GM19328 (cell line): ENCODE results near the gene ANKRD52.
"Not testable (repeated sequence)": the region's sequence is repeated elsewhere in the genome, so short reads cannot be mapped to it uniquely, and the experiment has no call there.

Experiments
- ATAC-seq: cut with Tn5 transposase; IDR thresholded peaks from one replicate; pipeline ENCODE4 v1.9.1; 2021; ENCODE audit warnings: mild to moderate bottlenecking, moderate library complexity; ENCODE audit not compliant: unreplicated experiment

ANKRD52 gene

GRCh38 chr12:56258068-56258819 lies at the start of gene ANKRD52:
Gene ANKRD52, minus strand, starts transcription at chr12:56258384. Its CDS starts 115 bp downstream, at chr12:56258269.
- peak; percentile 92 for ATAC-seq

GRCh38 chr12:56307221-56307965 lies 49.2 kb upstream of the ANKRD52 start:
- ATAC-seq = no peak

DNA sequence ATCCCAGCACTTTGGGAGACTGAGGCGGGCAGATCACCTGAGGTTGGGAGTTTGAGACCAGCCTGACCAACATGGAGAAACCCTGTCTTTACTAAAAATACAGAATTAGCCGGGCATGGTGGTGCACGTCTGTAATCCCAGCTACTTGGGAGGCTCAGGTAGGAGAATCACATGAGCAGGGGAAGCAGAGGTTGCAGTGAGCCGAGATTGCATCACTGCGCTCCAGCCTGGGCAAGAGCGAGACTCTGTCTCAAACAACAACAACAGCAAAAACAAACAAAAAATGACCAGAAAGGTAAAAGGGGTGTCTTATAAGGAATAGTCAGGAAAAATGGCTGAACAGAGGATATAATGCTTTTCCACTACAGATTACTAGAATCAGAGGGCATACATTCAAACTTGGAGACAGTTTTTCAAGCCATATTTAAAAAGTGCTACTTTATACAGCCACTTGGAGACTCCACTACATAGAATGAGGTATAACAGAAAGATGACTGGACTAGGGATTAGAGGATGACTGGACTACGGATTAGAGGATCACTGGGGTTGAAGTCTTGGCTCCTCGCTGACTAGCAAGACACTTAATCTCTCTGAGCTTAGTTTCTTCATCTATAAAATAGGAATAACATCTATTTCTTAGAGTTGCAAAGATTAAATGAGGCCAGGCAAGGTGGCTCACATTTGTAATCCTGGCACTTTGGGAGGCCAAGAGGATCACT lies 46.8 kb upstream of the ANKRD52 start:
- ATAC-seq = no peak

DNA sequence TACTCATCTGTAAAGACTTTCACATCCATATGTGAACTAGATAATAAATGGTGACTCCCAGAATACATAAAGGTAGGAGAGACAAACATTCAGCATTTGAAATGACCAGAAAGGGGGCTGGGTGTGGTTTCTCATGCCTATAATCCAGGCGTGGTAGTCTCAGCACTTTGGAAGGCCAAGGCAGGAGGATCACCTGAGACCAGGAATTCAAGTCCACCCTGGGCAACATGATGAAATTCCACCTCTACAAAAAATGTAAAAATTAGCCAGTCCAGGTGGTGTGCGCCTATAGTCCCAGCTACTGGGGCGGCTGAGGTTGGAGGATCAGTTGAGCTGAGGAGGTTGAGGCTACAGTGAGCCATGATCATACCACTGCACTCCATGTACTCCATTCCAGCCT lies 46.1 kb upstream of the ANKRD52 start:
- ATAC-seq = no peak

- no peak for ATAC-seq
Observed at GRCh38 chr12:56300644-56301464, 42.7 kb upstream of the ANKRD52 start.

DNA sequence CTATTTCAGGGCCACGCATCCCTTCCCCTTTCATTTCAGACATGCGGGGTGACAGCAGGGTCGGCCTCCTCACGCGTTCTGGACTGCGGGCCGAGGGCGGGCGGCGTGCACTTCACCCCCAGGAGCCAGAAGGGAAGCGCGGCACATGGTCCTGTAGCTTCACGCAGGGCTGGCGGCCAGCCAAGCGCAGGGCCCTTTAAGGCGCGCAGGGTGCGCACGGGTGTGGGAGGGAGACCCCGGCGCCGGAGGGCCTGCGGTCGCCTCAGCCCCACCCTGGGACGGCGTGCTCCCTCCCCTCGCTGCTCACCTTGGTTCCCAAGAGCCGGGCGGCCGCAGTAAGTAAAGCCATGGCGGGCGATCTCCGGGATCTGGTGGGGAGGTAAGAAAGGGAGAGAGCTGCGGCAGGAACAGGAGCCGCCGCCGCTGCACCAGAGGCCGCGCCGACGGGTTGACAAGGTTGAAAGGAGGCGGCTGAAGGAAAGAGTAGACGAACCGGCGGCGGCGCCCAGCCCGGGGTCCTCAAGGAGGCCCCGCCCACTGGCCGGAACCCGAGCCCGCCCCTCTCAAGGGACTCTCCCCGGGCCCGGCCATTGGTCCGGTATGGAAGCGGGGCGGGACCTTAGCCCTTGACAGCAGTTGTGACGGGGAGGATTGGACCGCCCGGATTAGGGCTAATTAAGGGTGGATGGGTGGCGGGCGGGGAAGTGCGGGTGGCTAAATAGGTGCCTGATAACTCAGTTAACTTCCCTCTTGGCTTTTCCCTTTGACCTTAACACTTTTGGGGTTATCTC lies 41.9 kb upstream of the ANKRD52 start, which contains the start of gene CS:
TSS of gene CS (minus strand) at position 478 of the 791 bp plus-strand sequence. CDS start at position 349, 129 bp downstream.
- peak; percentile 96 for ATAC-seq

DNA sequence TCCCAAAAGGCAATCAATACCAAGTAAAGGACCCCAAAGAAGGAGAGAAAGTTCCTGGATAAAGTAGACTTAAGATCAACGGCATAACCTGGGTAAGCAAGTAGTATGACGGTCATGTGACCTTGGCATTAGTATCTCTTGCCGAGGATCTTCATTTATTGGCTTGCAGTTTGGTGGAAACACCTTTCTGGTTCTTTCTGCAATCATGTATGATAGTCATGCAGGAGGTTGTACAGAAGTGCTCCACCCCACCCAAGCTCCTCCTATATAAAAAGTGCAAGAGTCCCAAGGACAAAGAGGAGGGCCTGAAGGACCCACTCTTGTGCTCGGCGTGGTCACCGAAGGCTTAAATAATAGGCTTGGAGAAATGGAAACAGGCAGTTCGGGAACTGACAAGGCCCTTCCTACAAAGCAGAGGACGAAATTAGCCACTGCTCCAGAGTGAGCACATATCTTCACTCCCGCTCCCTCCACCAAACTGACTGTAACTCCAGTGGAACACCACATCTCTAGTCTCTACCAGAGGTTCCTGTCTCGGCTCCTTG lies 41.2 kb upstream of the ANKRD52 start:
- ATAC-seq = no peak

- ATAC-seq = no peak
Observed at GRCh38 chr12:56298828-56299227, 40.6 kb upstream of the ANKRD52 start.

- ATAC-seq = no peak
Observed at GRCh38 chr12:56297400-56297799, 39.2 kb upstream of the ANKRD52 start.

GRCh38 chr12:56296295-56296694 lies 38.1 kb upstream of the ANKRD52 start:
- ATAC-seq = no peak

- no peak for ATAC-seq
Observed at GRCh38 chr12:56293795-56294194, 35.6 kb upstream of the ANKRD52 start.

DNA sequence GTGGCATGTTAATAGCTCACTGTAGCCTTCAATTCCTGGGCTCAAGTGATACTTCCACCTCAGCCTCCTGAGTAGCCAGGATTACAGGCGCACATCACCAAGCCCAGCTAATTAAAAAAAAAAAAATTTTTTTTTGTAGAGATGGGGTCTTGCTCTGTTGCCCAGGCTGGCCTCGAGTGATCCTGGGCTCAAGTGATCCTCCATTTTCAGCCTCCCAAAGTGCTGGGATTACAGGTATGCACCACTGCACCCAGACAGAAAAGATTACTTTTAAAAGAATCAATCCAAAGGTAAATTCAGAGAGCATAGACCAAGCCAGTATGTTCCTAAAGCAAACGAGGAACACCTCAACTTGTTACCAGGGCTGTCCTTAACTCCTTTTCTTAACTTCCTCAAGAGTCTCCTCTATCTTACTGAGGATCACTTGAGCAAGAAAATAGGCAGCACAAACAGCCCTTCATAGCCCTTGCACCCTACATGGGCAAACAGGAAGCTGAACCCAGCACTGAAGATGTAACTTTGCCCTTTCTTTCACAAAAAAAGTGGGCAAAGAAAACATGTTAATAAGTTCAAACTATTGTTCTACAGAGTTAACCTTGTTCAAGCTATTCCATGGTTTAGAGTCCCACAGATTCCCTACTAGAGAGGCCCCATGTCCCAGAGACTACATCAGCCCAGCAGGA lies 30.7 kb upstream of the ANKRD52 start:
- ATAC-seq = no peak

DNA sequence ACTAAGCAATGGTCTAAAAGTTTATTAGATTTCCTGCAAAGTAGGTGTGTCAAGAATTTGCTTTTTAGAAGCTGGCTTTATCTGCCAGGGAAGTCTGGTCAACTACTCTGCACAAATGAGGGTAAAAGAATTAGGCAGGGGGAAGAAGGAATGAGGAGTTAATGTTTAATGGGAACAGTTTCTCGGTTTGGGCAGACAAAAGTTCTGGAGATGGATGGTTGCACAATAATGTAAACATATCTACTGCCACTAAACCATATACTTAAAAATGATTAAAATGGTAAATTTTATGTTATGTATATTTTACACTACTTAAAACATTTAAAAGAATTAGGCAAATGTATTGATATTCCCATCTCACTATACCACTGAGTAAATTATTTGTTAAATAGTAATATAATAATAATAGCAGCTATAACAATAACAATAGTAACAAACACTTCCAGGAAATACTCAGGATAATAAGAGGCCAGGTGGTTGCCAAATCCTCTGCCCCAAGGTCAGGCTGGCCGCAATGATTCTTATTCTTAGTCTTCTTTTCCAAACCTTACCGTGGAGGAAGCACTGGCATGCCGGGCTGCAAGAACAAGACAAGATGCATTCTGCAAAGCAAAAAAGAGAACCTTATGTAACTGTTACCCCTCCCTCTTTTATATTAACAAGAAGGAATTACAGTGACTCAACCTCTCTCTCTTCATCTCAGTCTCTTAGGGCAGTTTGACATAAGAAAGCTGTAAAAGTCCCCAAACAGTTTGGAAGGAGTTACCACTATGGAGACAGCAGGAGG lies 28.1 kb upstream of the ANKRD52 start:
- ATAC-seq = no peak

GRCh38 chr12:56284263-56284662 lies 26.1 kb upstream of the ANKRD52 start:
- ATAC-seq = not testable (repeated sequence)

DNA sequence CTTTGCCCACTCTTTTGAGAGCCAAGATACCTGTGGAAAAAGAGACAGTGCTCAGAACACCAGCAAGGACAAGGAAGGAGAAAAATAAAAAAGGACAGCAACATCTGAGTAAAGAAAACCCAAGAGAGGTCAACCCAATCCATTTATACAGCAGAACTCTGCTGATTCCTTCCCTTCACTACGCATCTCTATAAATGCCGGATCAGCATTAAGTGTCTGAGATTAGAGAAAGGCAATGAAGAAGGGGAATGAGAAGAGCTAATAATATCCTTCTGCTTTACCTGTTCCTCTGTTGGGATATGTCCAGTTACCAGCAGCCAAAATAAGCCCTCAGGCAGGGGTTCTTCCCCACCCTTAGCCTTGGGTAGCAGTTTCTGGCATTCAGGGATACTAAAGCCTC lies 24.4 kb upstream of the ANKRD52 start:
- no peak for ATAC-seq

DNA sequence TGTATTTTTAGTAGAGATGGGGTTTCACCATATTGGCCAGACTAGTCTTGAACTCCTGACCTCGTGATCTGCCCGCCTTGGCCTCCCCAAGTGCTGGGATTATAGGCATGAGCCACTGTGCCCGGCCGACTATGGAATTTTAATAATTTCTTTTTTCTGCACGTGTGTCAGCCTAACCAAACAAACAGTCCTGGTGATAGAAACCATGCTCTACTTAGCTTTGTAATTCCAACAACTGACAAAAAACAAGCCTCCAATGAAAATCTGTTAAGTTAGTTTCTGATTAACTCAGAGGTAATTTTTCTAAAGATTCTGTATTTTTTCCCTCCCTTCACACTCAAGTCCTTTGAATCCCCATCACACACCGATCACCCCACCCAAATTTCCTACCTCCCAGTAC lies 23.8 kb upstream of the ANKRD52 start:
- no peak for ATAC-seq

- no peak for ATAC-seq
Observed at GRCh38 chr12:56280849-56281248, 22.7 kb upstream of the ANKRD52 start.

DNA sequence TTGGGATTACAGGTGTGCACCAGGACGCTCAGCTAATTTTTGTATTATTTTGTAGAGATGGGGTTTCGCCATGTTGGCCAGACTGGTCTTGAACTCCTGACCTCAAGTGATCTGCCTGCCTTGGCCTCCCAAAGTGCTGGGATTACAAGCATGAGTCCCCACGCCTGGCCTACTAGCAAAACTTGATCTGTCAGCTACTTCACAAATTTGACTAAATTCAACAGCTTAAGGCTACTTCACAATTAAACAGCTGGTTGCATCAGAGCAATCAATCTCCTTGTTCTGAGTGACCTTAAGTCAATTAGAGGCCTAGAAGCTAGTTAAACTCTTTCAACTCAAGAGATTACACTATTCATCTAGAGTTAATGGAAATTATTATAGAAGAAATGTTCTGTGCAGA lies 20.7 kb upstream of the ANKRD52 start:
- no peak for ATAC-seq
